H1 (cell line): ENCODE results near the gene SPCS1. TPM values are rescaled to one million over a fixed set of nuclear protein-coding genes. Genes with fewer than 3 reads are reported as not detected.
A peak's percentile ranks its signal among the peaks of the same experiment; 100 is the strongest.

Experiments used
- CTCF ChIA-PET: fragments of 300-600 bp; sonication (Branson Sonifier 250); formaldehyde crosslinking; loops from one replicate; lab custom pipeline; 2021; ENCODE audit not compliant: partially characterized antibody; lab: Charles Lee
- POLR2A ChIA-PET: fragments of 300-600 bp; sonication (Branson Sonifier 250); formaldehyde crosslinking; loops from one replicate; lab custom pipeline; 2021; ENCODE audit warnings: inconsistent platforms; ENCODE audit not compliant: partially characterized antibody; lab: Charles Lee
- DNase-seq, 2 experiments: peaks; one replicate each; pipeline versions ENCODE4 v3.0.0 to v3.0.0-alpha.2; 2010 to 2022; ENCODE audit warnings: low spot score in 2 of 2, low read depth in 1 of 2, mixed read lengths in 1 of 2
- FAIRE-seq: peaks from 2 replicates; lab custom pipeline; 2011; peaks lifted over from hg19 to GRCh38; lab: Jason Lieb, UNC
- H2AFZ ChIP-seq: 2 replicates; pipeline ENCODE4 v1.8.1; 2012; ENCODE audit warnings: low read length, inconsistent platforms
- H2AK5ac ChIP-seq: 2 replicates; pipeline ENCODE4 v1.6.1; 2013; ENCODE audit warnings: low read depth, low read length
- H2BK120ac ChIP-seq: replicated peaks from 2 replicates; pipeline ENCODE3; 2013; ENCODE audit warnings: low read depth, low read length, inconsistent platforms
- H2BK12ac ChIP-seq: 2 replicates; pipeline ENCODE4 v1.6.1; 2013; ENCODE audit warnings: low read depth, low read length
- H2BK15ac ChIP-seq: 2 replicates; pipeline ENCODE4 v1.6.1; 2013; ENCODE audit warnings: low read length
- H2BK20ac ChIP-seq: 2 replicates; pipeline ENCODE4 v1.6.1; 2013; ENCODE audit warnings: low read length
- H2BK5ac ChIP-seq: 2 replicates; pipeline ENCODE4 v1.6.1; 2013; ENCODE audit warnings: low read depth, low read length
- H3K14ac ChIP-seq: 2 replicates; pipeline ENCODE4 v1.6.1; 2013; ENCODE audit warnings: inconsistent platforms; ENCODE audit not compliant: insufficient read length
- H3K18ac ChIP-seq: 2 replicates; pipeline ENCODE4 v1.6.1; 2013; ENCODE audit warnings: low read length; ENCODE audit errors: extremely low read depth
- H3K23ac ChIP-seq: 2 replicates; pipeline ENCODE4 v1.6.1; 2013; ENCODE audit warnings: inconsistent platforms; ENCODE audit not compliant: insufficient read length
- H3K23me2 ChIP-seq: 2 replicates; pipeline ENCODE4 v1.6.1; 2013; ENCODE audit warnings: low read depth, low read length
- H3K27ac ChIP-seq: 2 replicates; pipeline ENCODE4 v1.6.1; 2011; ENCODE audit warnings: low read depth, low read length, inconsistent platforms
- H3K27me3 ChIP-seq, 4 experiments: replicated peaks in 1 of 4; 1 replicate in 1 of 4; 2 replicates in 3 of 4; pipeline versions ENCODE4 v1.6.1 to v1.8.1; 2011 to 2013; ENCODE audit warnings: low read length in 3 of 4, mild to moderate bottlenecking in 3 of 4, inconsistent platforms in 2 of 4, mixed read lengths in 2 of 4, moderate library complexity in 1 of 4; ENCODE audit not compliant: control insufficient read depth in 3 of 4, insufficient read depth in 3 of 4; ENCODE audit errors: extremely low read depth in 1 of 4
- H3K36me3 ChIP-seq, 4 experiments: 2 replicates each; pipeline versions ENCODE4 v1.6.1 to v1.8.1; 2011 to 2013; ENCODE audit warnings: mild to moderate bottlenecking in 4 of 4, low read length in 3 of 4, moderate library complexity in 2 of 4, control low read depth in 1 of 4, inconsistent platforms in 1 of 4; ENCODE audit not compliant: insufficient read depth in 4 of 4, control insufficient read depth in 2 of 4
- H3K4ac ChIP-seq: replicated peaks from 2 replicates; pipeline ENCODE3; 2013; ENCODE audit warnings: low read length, low read depth, mixed read lengths, inconsistent platforms; ENCODE audit not compliant: insufficient read length
- H3K4me1 ChIP-seq, 4 experiments: replicated peaks in 1 of 4; 1 replicate in 1 of 4; 2 replicates in 3 of 4; pipeline versions ENCODE4 v1.6.1 to v1.8.1; 2011 to 2013; ENCODE audit warnings: low read length in 3 of 4, inconsistent platforms in 2 of 4, mixed read lengths in 1 of 4; ENCODE audit not compliant: insufficient read depth in 4 of 4, control insufficient read depth in 3 of 4
- H3K4me2 ChIP-seq, 2 experiments: 2 replicates each; pipeline versions ENCODE4 v1.6.1 to v1.8.1; 2011 to 2013; ENCODE audit warnings: low read depth in 2 of 2, low read length in 2 of 2, control low read depth in 1 of 2, inconsistent platforms in 1 of 2, mild to moderate bottlenecking in 1 of 2; ENCODE audit not compliant: insufficient read depth in 1 of 2
- H3K4me3 ChIP-seq, 4 experiments: fragments of 200-600, 300-600 bp in 1 of 4; sonication (generic), shearing (Covaris generic), sonication (Bioruptor Twin) in 1 of 4; 2 replicates each; pipeline versions ENCODE4 v1.5.1 to v1.8.1; 2011 to 2016; ENCODE audit warnings: low read length in 4 of 4, low read depth in 3 of 4, control low read depth in 2 of 4, inconsistent platforms in 2 of 4, mild to moderate bottlenecking in 2 of 4, mixed read lengths in 1 of 4, moderate library complexity in 1 of 4; ENCODE audit not compliant: insufficient read depth in 2 of 4; ENCODE audit errors: extremely low read depth in 1 of 4
- H3K56ac ChIP-seq: replicated peaks from 2 replicates; pipeline ENCODE3; 2013; ENCODE audit warnings: low read depth, mild to moderate bottlenecking, mixed read lengths, low read length, inconsistent platforms; ENCODE audit not compliant: insufficient read length
- H3K79me1 ChIP-seq: 2 replicates; pipeline ENCODE4 v1.6.1; 2013; ENCODE audit warnings: low read depth, low read length, control low read depth
- H3K79me2 ChIP-seq, 2 experiments: 2 replicates each; pipeline versions ENCODE4 v1.6.1 to v1.8.1; 2012 to 2013; ENCODE audit warnings: low read length in 2 of 2, mild to moderate bottlenecking in 2 of 2, inconsistent platforms in 1 of 2; ENCODE audit not compliant: insufficient read depth in 2 of 2, control insufficient read depth in 1 of 2
- H3K9ac ChIP-seq, 4 experiments: replicated peaks in 1 of 4; 1 replicate in 1 of 4; 2 replicates in 3 of 4; pipeline versions ENCODE4 v1.6.1 to v1.8.1; 2011 to 2013; ENCODE audit warnings: low read depth in 3 of 4, low read length in 3 of 4, control low read depth in 2 of 4, mild to moderate bottlenecking in 2 of 4, moderate library complexity in 2 of 4, inconsistent platforms in 1 of 4; ENCODE audit errors: extremely low read depth in 1 of 4
- H3K9me3 ChIP-seq, 2 experiments: 2 replicates each; pipeline versions ENCODE4 v1.6.1 to v1.8.1; 2012 to 2013; ENCODE audit warnings: mild to moderate bottlenecking in 2 of 2, moderate library complexity in 2 of 2, control low read depth in 1 of 2, inconsistent platforms in 1 of 2, low read depth in 1 of 2, low read length in 1 of 2, mixed read lengths in 1 of 2; ENCODE audit not compliant: insufficient read depth in 2 of 2
- H4K20me1 ChIP-seq, 2 experiments: replicated peaks in 1 of 2; 2 replicates each; pipeline versions ENCODE3 to v1.8.1; 2011 to 2013; ENCODE audit warnings: inconsistent platforms in 2 of 2, low read length in 2 of 2, mild to moderate bottlenecking in 1 of 2; ENCODE audit not compliant: insufficient read depth in 2 of 2, control insufficient read depth in 1 of 2
- H4K5ac ChIP-seq: 2 replicates; pipeline ENCODE4 v1.6.1; 2013; ENCODE audit warnings: low read length, low read depth, mixed read lengths, inconsistent platforms; ENCODE audit not compliant: insufficient read length
- H4K8ac ChIP-seq: 2 replicates; pipeline ENCODE4 v1.8.0; 2013; ENCODE audit warnings: mild to moderate bottlenecking, moderate library complexity, low read length, inconsistent platforms; ENCODE audit not compliant: insufficient read depth; ENCODE audit errors: extremely low read depth
- H4K91ac ChIP-seq: replicated peaks from 2 replicates; pipeline ENCODE3; 2013; ENCODE audit warnings: low read length, mixed read lengths, inconsistent platforms; ENCODE audit not compliant: insufficient read length
- CREB1 ChIP-seq: IDR thresholded peaks from 2 replicates; pipeline ENCODE4 v1.6.1; 2012; ENCODE audit warnings: inconsistent platforms
- EP300 ChIP-seq, 2 experiments: IDR thresholded peaks; 1 replicate in 1 of 2; 2 replicates in 1 of 2; pipeline ENCODE4 v1.6.1; 2011 to 2012; ENCODE audit warnings: low read depth in 2 of 2, low read length in 2 of 2, mild to moderate bottlenecking in 2 of 2, borderline replicate concordance in 1 of 2, inconsistent platforms in 1 of 2, moderate library complexity in 1 of 2
- GABPA ChIP-seq: IDR thresholded peaks from 2 replicates; pipeline ENCODE4 v1.6.1; 2011; ENCODE audit warnings: mild to moderate bottlenecking, low read length, moderate library complexity, borderline replicate concordance; ENCODE audit not compliant: insufficient read depth
- GTF2F1 ChIP-seq: IDR thresholded peaks from 2 replicates; pipeline ENCODE4 v1.6.1; 2012; ENCODE audit warnings: low read depth, low read length, improper control_type of control experiment, borderline replicate concordance
- JUND ChIP-seq: IDR thresholded peaks from 2 replicates; pipeline ENCODE4 v1.6.1; 2011; ENCODE audit warnings: mild to moderate bottlenecking, improper control_type of control experiment, low read length
- PHF8 ChIP-seq: fragments of 200-600 bp; sonication (generic); conservative IDR thresholded peaks from 2 replicates; pipeline ENCODE4 v1.7.1; 2012; ENCODE audit warnings: low read depth, mild to moderate bottlenecking, inconsistent platforms, low read length, moderate library complexity
- RBBP5 ChIP-seq: IDR thresholded peaks from 2 replicates; pipeline ENCODE4 v1.7.1; 2012; ENCODE audit warnings: low read depth, mild to moderate bottlenecking, inconsistent platforms, low read length, moderate library complexity, borderline replicate concordance
- RXRA ChIP-seq: IDR thresholded peaks from 2 replicates; pipeline ENCODE4 v1.6.1; 2011; ENCODE audit warnings: low read depth, mild to moderate bottlenecking, low read length, moderate library complexity; ENCODE audit not compliant: insufficient read depth
- SP2 ChIP-seq: IDR thresholded peaks from 2 replicates; pipeline ENCODE4 v1.6.1; 2012; ENCODE audit warnings: mild to moderate bottlenecking, low read length, inconsistent platforms
- TAF7 ChIP-seq: optimal IDR thresholded peaks from 2 replicates; pipeline ENCODE3; 2011; ENCODE audit warnings: low read depth, mild to moderate bottlenecking, inconsistent platforms, low read length, moderate library complexity, borderline replicate concordance
- WGBS, 2 experiments: shearing (Covaris generic) in 1 of 2; methylation state at CpG; one replicate each; pipeline versions ENCODE4 v1.1.6 to v1.1.7; 2013 to 2015; ENCODE audit warnings: low lambda C conversion rate in 2 of 2, mixed read lengths in 2 of 2, inconsistent platforms in 1 of 2, low coverage in 1 of 2, missing lambda C conversion rate in 1 of 2; ENCODE audit not compliant: insufficient replicate concordance in 2 of 2, insufficient coverage in 1 of 2, insufficient read length in 1 of 2; ENCODE audit errors: extremely low coverage in 1 of 2, missing lambda C conversion rate in 1 of 2; 5-methylcytosine and 5-hydroxymethylcytosine counted together
- polyA plus RNA-seq, 7 experiments: library from polyadenylated mRNA; depleted of rRNA in 3 of 7; stranded (reverse) in 5 of 7; unstranded in 2 of 7; fragments of >200 nt in 5 of 7; fragments of 200-250 nt in 2 of 7; gene quantifications; 1 replicate in 5 of 7; 2 replicates in 1 of 7; 4 replicates in 1 of 7; pipeline versions ENCODE4 v1.2.1 to v1.2.3, GENCODE V29; 2011 to 2013; ENCODE audit warnings: missing spikeins in 2 of 7, mixed read lengths in 2 of 7
- total RNA-seq: library from RNA; stranded (reverse); fragmentation: NEBNext Ultra II Directional; extraction: Animal tissue kit (Norgen Biotek cat#: 25700); gene quantifications from 2 replicates; pipeline ENCODE4 v1.2.1, GENCODE V29; 2021

The SPCS1 gene
- total and polyA plus RNA-seq, 2 of the 8 experiments (the other 6 are each of a cell fraction or from before 2014, with no cell fraction given): 104 to 191 TPM

DNA sequence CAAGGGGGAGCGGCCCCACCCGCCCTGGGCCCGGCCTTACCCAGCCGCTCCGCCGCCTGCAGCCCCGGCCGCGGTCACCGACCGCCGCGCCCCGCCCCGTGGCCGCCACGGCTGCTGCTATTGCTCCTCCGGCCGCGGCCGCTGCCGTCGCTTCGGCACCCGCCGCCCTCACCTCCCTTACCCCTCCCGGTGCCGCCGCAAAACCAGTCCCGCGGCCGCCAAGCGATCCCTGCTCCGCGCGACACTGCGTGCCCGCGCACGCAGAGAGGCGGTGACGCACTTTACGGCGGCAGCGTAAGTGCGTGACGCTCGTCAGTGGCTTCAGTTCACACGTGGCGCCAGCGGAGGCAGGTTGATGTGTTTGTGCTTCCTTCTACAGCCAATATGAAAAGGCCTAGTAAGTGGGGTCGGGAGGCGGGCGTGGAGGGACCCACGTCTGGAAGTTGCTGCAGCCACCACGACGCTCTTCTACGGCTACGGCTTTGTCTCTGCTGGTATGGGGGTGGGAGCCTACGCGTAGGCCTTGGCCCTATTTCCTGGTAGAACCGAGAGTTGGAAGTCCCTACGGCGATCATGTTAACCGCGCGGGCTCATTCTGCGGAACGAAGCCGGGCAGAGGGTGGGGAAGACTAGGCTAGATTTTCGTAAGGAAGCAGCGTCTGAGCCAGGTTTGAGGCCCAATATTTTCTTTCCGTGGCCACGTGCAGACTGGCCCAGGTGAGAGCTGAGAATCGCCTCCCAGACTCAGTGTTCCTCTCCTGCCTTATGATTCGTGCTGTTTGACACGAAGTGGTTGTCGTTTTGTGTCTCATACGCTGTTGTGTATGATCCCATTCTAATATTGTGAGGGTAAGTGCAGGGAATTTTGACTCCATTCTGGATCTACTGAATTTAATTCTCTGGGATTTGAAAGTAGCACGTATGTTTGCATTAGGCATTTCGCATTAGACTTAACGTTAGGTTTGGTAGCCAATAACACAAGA lies 19.9 kb upstream of the SPCS1 start, which contains the start of the genes GNL3 and PBRM1:
Gene GNL3 (plus strand): TSS at position 324 of the 983 bp plus-strand sequence. CDS start 61 bp downstream, at position 385.
Gene PBRM1 (minus strand): TSS at position 205 of the 983 bp plus-strand sequence.
- Histone ChIP-seq H3K56ac (peak within 1 kb of the TSS; percentile 78), H2BK20ac (no peak within 1 kb of the TSS), H3K79me2 (peaks cover 9 to 71% of the 10 kb centered on the region in 2 experiments), H3K4me3 (peak within 1 kb of the TSS; percentile 75 to 99 (median 94)), H3K4me1 (peaks cover 0 to 2% (median under 1%) of the 10 kb centered on the region in 4 experiments; a peak in 3 of 7 replicates), H2AK5ac (peak within 1 kb of the TSS; percentile 33; the same call in 1 of the 2 replicates), H4K8ac (peak within 1 kb of the TSS; percentile 98), H3K4me2 (peak within 1 kb of the TSS; percentile 79 to 86), H2BK15ac (no peak within 1 kb of the TSS), H3K27me3 (no peaks in the 10 kb centered on the region), H3K23me2 (no peaks in the 10 kb centered on the region), H3K4ac (peak within 1 kb of the TSS; percentile 73), H3K14ac (no peak within 1 kb of the TSS), H3K9me3 (no peaks in the 10 kb centered on the region), H3K79me1 (peaks cover 5% of the 10 kb centered on the region; the same call in 1 of the 2 replicates), H2BK120ac (no peak within 1 kb of the TSS), H3K18ac (peak within 1 kb of the TSS; percentile 91), H3K36me3 (peaks cover 31 to 44% (median 39%) of the 10 kb centered on the region in 4 experiments), H2BK12ac (no peak within 1 kb of the TSS), H2AFZ (peak within 1 kb of the TSS; percentile 25; the same call in 1 of the 2 replicates), H3K23ac (no peak within 1 kb of the TSS), H3K27ac (peak within 1 kb of the TSS; percentile 92), H2BK5ac (peak within 1 kb of the TSS; percentile 80), H3K9ac (peak within 1 kb of the TSS; percentile 94 to 99 (median 96)), H4K20me1 (peaks cover 0 to 1% of the 10 kb centered on the region in 2 experiments), H4K91ac (peak within 1 kb of the TSS; percentile 90), H4K5ac (peak within 1 kb of the TSS; percentile 87)
- peak; percentile 81 to 91 for DNase-seq
- 1% methylated on average over 56 of the region's 82 CpGs; no CpG with 5 or more reads in 1 of the 2 experiments for WGBS, 2 experiments
- ChIA-PET CTCF (interaction anchor here (1.0 kb wide), 1 partner anchor 20 kb away, joined by 3 read pairs; no protein-coding TSS in a partner anchor), POLR2A (interaction anchor here (0.6 to 16.2 kb wide), 18 partner anchors 9 to 347 kb away, joined by 3 to 347 read pairs (median 4); partner anchors contain the start of genes GLT8D1 and SPCS1)
- no peak for FAIRE-seq
- TF ChIP-seq JUND (peak; percentile 32; the same call in 1 of the 2 replicates), EP300 (IDR thresholded peaks at IDR 0.05; ENCODE audit: borderline replicate concordance in 1 of 2, low read depth in 2 of 2, low read length in 2 of 2) (no peak), GTF2F1 (no peak), TAF7 (peak; percentile 89), CREB1 (peak; percentile 92), SP2 (no peak), PHF8 (peak; percentile 86), RXRA (no peak), RBBP5 (peak; percentile 77; the same call in 1 of the 2 replicates), GABPA (no peak)
